Skeletal muscle satellite cell (primary cell): ENCODE results near the gene C10orf143.

ENCODE experiments used
- H3K27me3 ChIP-seq: 2 replicates; pipeline ENCODE4 v1.7.0; 2013; ENCODE audit warnings: low read length; ENCODE audit not compliant: control insufficient read depth, insufficient read depth
- H3K36me3 ChIP-seq: 2 replicates; pipeline ENCODE4 v1.7.0; 2013; ENCODE audit warnings: mild to moderate bottlenecking, control low read depth, low read length; ENCODE audit not compliant: insufficient read depth
- H3K4me1 ChIP-seq: 2 replicates; pipeline ENCODE4 v1.7.0; 2013; ENCODE audit warnings: low read length; ENCODE audit not compliant: control insufficient read depth, insufficient read depth
- H3K4me2 ChIP-seq: 2 replicates; pipeline ENCODE4 v1.7.0; 2013; ENCODE audit warnings: mild to moderate bottlenecking, low read length
- H3K4me3 ChIP-seq: 2 replicates; pipeline ENCODE4 v1.7.0; 2013; ENCODE audit warnings: low read length
- H3K9ac ChIP-seq: 2 replicates; pipeline ENCODE4 v1.7.0; 2013; ENCODE audit warnings: mild to moderate bottlenecking, low read depth, low read length, moderate library complexity
- H3K9me3 ChIP-seq: replicated peaks from 2 replicates; pipeline ENCODE4 v1.7.0; 2013; ENCODE audit warnings: mild to moderate bottlenecking, control low read depth, low read length

Gene C10orf143

DNA sequence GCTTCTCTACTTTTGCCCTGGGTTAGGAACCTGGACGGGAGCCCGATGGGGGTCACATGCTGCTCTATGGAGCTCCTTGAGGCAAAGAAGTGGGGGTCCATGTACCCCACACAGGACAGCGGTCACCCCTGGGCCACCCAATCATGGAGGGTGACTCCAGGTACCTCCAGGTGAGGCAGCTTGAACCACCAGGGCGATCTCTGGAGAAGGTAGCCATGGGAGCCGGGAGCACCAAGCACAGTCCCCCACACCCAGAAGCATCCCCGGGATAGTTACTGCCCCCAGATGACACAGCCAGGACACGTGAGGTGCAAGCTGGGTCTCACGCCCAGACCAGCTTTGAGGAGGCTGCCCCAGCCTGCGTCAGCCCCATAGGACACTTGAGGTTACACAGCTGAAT is 58.4 kb downstream of the C10orf143 start:
- no peak overlapping the region for H3K4me2 ChIP-seq
- H3K9me3 ChIP-seq, result no peaks in the 10 kb centered on the region
- no peak overlapping the region for H3K9ac ChIP-seq
- no peaks in the 10 kb centered on the region for H3K4me1 ChIP-seq
- no peaks in the 10 kb centered on the region for H3K36me3 ChIP-seq
- no peak overlapping the region for H3K4me3 ChIP-seq
- H3K27me3 ChIP-seq, result no peaks in the 10 kb centered on the region

DNA sequence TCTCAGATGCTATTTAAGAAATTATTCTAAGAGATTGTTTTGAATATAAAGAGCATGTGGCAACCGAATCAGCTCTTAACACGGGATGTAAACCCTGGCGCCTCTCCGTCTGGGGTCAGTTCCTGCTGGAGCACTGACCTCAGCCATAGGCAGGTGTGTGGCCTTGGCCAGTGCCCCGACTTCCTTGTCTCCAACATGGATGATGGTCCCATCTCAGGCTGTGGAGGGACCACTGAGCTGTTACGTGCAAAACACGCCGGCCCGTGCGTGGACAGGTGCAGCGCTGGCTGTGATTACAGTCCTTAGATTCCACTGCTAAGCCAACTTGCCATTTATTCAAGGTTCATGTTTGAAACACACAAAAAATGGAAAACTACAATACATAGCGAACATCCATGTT is 59.9 kb downstream of the C10orf143 start:
- H3K9ac ChIP-seq, result no peak overlapping the region
- H3K27me3 ChIP-seq, result no peaks in the 10 kb centered on the region
- H3K9me3 ChIP-seq, result no peaks in the 10 kb centered on the region

DNA sequence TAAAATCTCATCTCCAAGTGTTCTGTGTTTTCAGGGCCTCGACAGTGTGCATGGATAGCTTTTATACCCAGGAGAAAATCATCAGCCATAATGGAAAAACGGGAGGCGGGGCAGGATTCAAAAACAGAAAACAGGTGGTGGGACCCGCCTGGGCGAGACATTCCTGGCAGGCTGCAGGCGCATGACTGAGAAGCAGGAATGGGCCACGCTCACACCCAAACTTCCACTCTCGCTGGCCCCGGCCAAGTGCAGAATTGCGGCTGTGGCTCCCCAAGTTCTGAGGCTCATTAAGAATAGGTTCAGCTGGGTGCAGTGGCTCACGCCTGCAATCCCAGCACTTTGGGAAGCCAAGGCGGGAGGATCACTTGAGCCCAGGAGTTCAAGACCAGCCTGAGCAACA is 60.6 kb downstream of the C10orf143 start:
- no peak overlapping the region for H3K4me2 ChIP-seq
- H3K27me3 ChIP-seq, result no peaks in the 10 kb centered on the region
- H3K9me3 ChIP-seq, result no peaks in the 10 kb centered on the region

More for the DNA sequence above, 59.9 kb downstream of the C10orf143 start:
- H3K4me2 ChIP-seq, result no peak overlapping the region
- no peak overlapping the region for H3K4me3 ChIP-seq
- no peaks in the 10 kb centered on the region for H3K36me3 ChIP-seq
- no peaks in the 10 kb centered on the region for H3K4me1 ChIP-seq

DNA sequence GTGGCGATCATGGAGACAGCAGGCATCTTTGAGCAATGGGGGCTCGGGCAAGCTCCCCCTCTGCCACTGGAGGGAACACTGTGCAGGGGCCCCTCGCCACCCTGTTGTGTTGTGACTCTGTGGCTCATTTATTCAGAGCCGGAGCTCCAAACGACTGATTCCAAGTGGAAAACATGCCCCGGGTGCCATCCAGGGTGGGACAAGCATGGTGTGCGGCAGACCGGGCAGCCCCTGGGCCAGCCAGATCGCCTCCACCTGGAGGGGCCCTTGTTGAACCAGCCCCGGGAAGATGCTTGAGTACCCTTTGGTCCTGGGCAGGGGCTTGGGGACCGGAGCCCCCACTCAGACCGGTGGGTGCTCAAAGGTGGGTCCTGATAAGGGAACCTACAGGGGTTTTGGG is 61.4 kb downstream of the C10orf143 start:
- no peak overlapping the region for H3K4me2 ChIP-seq
- no peak overlapping the region for H3K4me3 ChIP-seq
- H3K9ac ChIP-seq, result no peak overlapping the region
- no peaks in the 10 kb centered on the region for H3K4me1 ChIP-seq
- no peaks in the 10 kb centered on the region for H3K36me3 ChIP-seq
- H3K27me3 ChIP-seq, result peaks cover 4% of the 10 kb centered on the region
- no peaks in the 10 kb centered on the region for H3K9me3 ChIP-seq

More for the DNA sequence above, 60.6 kb downstream of the C10orf143 start:
- H3K4me3 ChIP-seq, result no peak overlapping the region
- H3K9ac ChIP-seq, result no peak overlapping the region
- no peaks in the 10 kb centered on the region for H3K36me3 ChIP-seq
- no peaks in the 10 kb centered on the region for H3K4me1 ChIP-seq

DNA sequence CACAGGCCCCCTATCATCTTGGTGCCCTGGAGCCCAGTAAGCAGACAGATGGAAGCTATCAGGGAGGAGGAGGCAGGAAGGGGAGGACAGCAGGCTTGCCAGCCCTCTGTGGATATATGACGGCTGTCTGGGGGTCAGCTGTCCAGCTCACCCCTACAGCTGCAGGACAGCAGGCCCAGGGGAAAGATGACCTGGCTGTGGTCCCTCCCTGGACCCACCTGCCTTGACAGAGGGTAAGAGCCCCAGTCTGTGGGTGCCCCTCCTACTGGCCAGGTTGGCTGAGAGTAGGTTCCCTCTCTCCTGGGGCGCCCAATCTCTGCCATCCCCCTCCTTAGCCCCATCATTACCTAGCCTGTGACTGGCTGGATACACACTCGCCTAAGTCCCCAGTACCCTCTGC is 62.5 kb downstream of the C10orf143 start:
- no peaks in the 10 kb centered on the region for H3K9me3 ChIP-seq
- H3K4me2 ChIP-seq, result no peak overlapping the region
- no peaks in the 10 kb centered on the region for H3K4me1 ChIP-seq
- peaks cover 4% of the 10 kb centered on the region for H3K27me3 ChIP-seq
- no peak overlapping the region for H3K4me3 ChIP-seq
- no peaks in the 10 kb centered on the region for H3K36me3 ChIP-seq
- no peak overlapping the region for H3K9ac ChIP-seq

DNA sequence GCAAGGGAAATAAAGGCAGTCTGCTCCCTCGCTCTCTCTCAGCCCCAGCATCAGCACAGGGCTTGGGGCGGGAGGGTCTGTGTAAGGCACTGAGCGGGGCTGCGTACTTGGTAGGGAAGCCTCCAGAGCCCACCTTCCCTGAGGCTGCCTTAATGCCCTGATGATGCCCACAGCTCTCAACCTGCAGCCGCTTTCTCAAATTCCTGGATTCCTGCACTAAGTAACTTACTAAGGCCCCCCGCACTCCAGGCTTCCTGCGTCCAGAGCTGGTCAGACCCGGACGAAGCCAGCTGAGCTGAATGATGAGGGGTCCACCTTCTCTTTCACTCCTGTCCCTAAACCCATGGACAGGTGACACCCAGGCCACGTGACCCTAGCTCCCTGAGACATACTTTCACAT is 63.3 kb downstream of the C10orf143 start:
- Histone ChIP-seq H3K27me3 (peaks cover 4% of the 10 kb centered on the region), H3K9ac (no peak overlapping the region), H3K4me3 (no peak overlapping the region), H3K9me3 (no peaks in the 10 kb centered on the region), H3K4me2 (no peak overlapping the region), H3K4me1 (no peaks in the 10 kb centered on the region), H3K36me3 (no peaks in the 10 kb centered on the region)

DNA sequence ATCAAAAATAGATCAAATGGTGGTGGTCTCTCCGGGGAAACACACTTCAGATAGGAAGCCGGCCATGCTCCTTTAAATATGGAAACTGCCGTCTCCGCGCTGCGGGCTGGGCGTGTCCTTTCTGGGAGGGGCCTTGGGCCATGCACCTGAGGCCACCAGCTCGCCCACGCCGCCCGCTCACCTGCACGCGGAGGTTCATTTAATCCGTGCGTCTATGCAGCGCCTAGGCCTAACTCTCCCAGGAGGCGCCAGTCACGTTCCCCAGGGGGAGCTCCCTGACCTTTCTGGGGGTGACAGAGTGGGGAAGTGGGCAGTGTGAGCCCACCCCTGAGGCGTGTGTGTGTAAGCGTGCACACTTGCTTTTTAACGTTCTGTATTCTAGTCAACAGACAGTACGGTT is 64.0 kb downstream of the C10orf143 start:
- Histone ChIP-seq H3K4me3 (no peak overlapping the region), H3K27me3 (peaks cover 4% of the 10 kb centered on the region), H3K9ac (no peak overlapping the region), H3K4me2 (no peak overlapping the region), H3K4me1 (no peaks in the 10 kb centered on the region), H3K9me3 (no peaks in the 10 kb centered on the region), H3K36me3 (no peaks in the 10 kb centered on the region)

DNA sequence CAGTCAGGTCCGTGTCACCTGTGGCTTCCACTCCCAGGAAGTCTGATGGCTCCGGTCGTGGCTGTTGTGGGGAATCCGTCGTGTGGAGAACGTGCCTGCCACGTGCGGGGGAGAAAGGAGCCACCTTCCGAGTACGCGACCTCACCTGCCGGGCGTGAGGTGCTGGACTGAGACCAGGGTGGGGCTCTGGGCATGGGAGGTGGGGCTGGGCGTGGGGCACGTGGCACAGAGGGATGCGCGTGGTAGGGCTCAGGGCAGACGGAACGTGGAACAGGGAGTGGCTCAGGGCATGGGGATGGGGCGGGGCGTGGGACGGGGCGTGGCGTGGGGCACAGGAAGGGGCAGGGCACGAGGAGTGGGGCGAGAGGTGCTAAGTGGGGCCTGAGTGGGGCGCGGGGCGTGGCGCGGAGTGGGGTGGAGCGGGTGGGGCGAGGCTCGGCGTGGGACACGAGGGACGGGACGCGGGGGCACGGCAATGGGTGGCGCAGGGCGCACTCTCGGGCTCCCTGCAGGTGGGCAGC is 64.8 kb downstream of the C10orf143 start:
- H3K4me3 ChIP-seq, result no peak overlapping the region
- no peak overlapping the region for H3K4me2 ChIP-seq
- H3K9ac ChIP-seq, result no peak overlapping the region
- no peaks in the 10 kb centered on the region for H3K9me3 ChIP-seq
- H3K4me1 ChIP-seq, result no peaks in the 10 kb centered on the region
- no peaks in the 10 kb centered on the region for H3K36me3 ChIP-seq
- H3K27me3 ChIP-seq, result peaks cover 4% of the 10 kb centered on the region

DNA sequence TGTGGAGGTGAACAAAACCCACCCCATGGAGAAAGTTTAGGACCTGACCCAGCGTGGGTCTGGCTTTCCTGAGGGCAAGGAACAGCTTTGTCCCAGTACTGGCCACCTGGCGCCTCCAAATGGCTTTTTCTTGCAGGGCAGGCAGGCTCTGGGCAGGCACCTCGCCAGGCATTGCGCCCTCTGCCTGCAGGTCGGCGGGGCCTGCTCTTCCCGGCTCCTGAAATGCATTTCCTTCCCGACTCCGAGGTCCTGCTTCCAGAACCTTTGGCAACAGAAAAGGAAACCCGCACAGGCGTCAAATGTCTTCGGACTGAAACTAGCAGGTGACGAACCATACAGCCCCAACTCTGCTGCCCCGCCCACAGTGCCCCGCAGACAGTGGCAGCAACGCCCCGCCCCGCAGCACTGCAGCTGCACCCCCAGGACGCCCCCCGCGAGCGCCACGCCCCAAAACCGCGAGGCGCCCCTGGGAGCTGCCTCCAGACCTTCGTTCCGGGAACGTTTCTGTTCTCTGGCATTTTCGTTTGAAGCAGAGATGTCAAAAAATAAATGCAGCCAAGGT is 65.5 kb downstream of the C10orf143 start:
- Histone ChIP-seq H3K4me3 (no peak overlapping the region), H3K9me3 (no peaks in the 10 kb centered on the region), H3K36me3 (no peaks in the 10 kb centered on the region), H3K4me1 (no peaks in the 10 kb centered on the region), H3K4me2 (no peak overlapping the region), H3K27me3 (peaks cover 4% of the 10 kb centered on the region), H3K9ac (no peak overlapping the region)

DNA sequence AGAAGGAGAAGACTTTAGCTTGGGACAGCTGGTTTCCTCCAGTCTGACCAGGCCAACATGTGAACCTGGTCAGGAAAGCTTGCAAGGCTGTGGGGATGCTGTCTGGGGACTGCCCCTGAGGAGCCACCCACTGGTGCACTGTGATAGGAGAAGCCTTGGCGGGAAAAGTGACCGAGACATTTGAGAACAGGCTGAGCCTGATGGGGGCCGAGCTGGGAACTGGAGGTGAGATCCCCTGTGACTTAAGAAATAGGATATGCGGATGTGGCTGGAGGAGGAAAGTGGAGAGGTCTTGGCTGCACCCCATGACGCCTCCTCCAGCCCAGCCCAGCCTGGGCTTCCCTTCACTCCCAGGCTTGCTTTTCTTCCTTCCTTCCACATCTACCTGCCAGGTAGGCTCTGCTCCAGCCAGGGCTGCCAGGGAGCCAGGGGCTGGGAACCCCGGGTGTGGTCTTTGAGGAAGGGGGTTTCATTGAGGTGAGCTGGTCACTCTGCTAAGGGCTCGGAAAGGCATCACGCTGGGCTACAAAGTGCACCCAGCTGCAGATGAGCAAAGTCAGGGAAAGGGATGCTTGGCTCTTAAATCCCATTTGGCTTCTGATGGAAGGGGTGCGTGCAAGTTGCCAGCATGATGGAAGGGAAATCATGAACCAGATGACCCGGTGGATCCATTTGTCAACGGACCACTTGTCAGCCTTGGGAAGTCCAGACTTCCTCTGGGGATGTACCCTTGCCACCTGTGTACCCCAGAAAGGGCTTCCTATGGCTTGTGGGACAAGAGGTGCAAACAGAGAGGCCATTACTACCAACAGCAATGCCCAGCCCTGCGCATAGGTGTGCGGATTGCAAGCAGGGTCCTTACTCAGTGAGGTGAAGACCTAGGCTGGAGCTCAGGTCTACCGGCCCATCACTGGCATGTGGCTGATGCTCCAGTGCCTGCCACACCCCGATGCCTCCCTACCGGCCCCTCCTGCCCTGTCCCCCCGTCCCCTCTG is 66.3 kb downstream of the C10orf143 start:
- H3K9me3 ChIP-seq, result no peaks in the 10 kb centered on the region
- H3K36me3 ChIP-seq, result no peaks in the 10 kb centered on the region
- H3K9ac ChIP-seq, result no peak overlapping the region
- no peaks in the 10 kb centered on the region for H3K4me1 ChIP-seq
- H3K4me2 ChIP-seq, result no peak overlapping the region
- H3K4me3 ChIP-seq, result no peak overlapping the region
- H3K27me3 ChIP-seq, result peaks cover 4% of the 10 kb centered on the region

DNA sequence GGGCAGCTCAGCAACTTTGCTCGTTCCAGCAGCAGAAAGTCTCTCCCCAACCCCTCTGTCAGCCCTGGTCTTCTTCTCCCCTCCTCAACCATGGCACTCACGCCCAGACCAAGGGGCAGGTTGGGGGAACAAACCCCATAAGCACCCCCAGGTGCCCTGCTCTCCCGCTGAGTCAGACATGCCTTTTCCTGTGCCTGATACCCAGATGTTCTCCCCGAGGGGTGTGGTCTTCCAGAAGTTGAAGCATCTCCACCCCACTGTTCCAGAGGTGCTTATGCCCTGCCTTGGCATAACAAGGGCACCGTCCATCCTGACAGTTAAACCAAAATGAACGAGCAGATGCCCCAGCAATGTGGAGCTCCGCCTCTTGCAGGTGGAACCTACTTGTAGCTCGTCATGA is 67.1 kb downstream of the C10orf143 start:
- no peak overlapping the region for H3K4me3 ChIP-seq
- H3K36me3 ChIP-seq, result no peaks in the 10 kb centered on the region
- no peaks in the 10 kb centered on the region for H3K9me3 ChIP-seq
- H3K4me2 ChIP-seq, result no peak overlapping the region
- H3K4me1 ChIP-seq, result no peaks in the 10 kb centered on the region
- no peak overlapping the region for H3K9ac ChIP-seq
- peaks cover 4% of the 10 kb centered on the region for H3K27me3 ChIP-seq
